Bronchial epithelial cell (primary cell): Measurements from ENCODE around the gene BLZF1. TPM values are rescaled to one million over a fixed set of nuclear protein-coding genes. Genes with fewer than 3 reads are reported as not detected.

Experiments used
- DNase-seq: peaks from one replicate; pipeline ENCODE4 v3.0.0-alpha.2; 2010; ENCODE audit warnings: low read depth
- FAIRE-seq: peaks from 2 replicates; lab custom pipeline; 2011; peaks lifted over from hg19 to GRCh38; lab: Jason Lieb, UNC
- H3K27me3 ChIP-seq: 2 replicates; pipeline ENCODE4 v1.5.1; 2011; ENCODE audit warnings: low read length; ENCODE audit not compliant: control insufficient read depth, insufficient read depth
- H3K36me3 ChIP-seq: 2 replicates; pipeline ENCODE4 v1.5.1; 2011; ENCODE audit warnings: low read length; ENCODE audit not compliant: control insufficient read depth, insufficient read depth
- H3K4me3 ChIP-seq: 2 replicates; pipeline ENCODE4 v1.5.1; 2011; ENCODE audit warnings: mild to moderate bottlenecking, low read depth, low read length, control low read depth
- CTCF ChIP-seq: IDR thresholded peaks from 2 replicates; pipeline ENCODE4 v1.5.1; 2011; ENCODE audit warnings: mild to moderate bottlenecking, moderate library complexity, low read length, control low read depth, inconsistent platforms; ENCODE audit not compliant: insufficient read depth, severe bottlenecking
- total RNA-seq: library from RNA; depleted of rRNA; stranded (reverse); fragments of >200 nt; gene quantifications from 2 replicates; pipeline ENCODE4 v1.2.1, GENCODE V29; 2014

The BLZF1 gene
- total RNA-seq, 1 donor from 2014 or later = 23.4 TPM

GRCh38 chr1:169421309-169421708 lies 53.3 kb downstream of the BLZF1 start:
- FAIRE-seq (no peak), DNase-seq (no peak)
- Histone ChIP-seq H3K36me3 (no peaks in the 10 kb centered on the region), H3K27me3 (no peaks in the 10 kb centered on the region), H3K4me3 (no peak overlapping the region)
- TF ChIP-seq CTCF = no peak

GRCh38 chr1:169426174-169426705 lies 58.2 kb downstream of the BLZF1 start:
- TF ChIP-seq CTCF = no peak

GRCh38 chr1:169427081-169427641 lies 59.2 kb downstream of the BLZF1 start, which contains the start of gene CCDC181:
Gene CCDC181, minus strand, starts transcription at chr1:169427474. Its CDS starts 2,547 bp downstream, at chr1:169424927.
- H3K36me3 ChIP-seq = no peaks in the 10 kb centered on the region
- TF ChIP-seq CTCF = no peak
- peak within 1 kb of the TSS; percentile 11 for H3K4me3 ChIP-seq
- H3K27me3 ChIP-seq = peaks cover 4% of the 10 kb centered on the region
- no peak for FAIRE-seq
- DNase-seq = peak; percentile 7

More at GRCh38 chr1:169426174-169426705, 58.2 kb downstream of the BLZF1 start:
- H3K4me3 ChIP-seq = no peak overlapping the region
- peaks cover 4% of the 10 kb centered on the region for H3K27me3 ChIP-seq
- H3K36me3 ChIP-seq = no peaks in the 10 kb centered on the region
- FAIRE-seq (no peak), DNase-seq (peak; percentile 28)

Other genes with a start within 250 kb of the BLZF1 start
- 7.7 and 11.6 TPM in 2 replicates for gene NME7, start 398 bp upstream of the BLZF1 start, total RNA-seq
- 0.26 TPM in 1 of 2 replicates, not detected in the other for gene CCDC181, start 59.3 kb downstream of the BLZF1 start, total RNA-seq
- 11.9 and 16.8 TPM in 2 replicates for gene SLC19A2, start 117.7 kb downstream of the BLZF1 start, total RNA-seq
- gene F5, start 218.3 kb downstream of the BLZF1 start, total RNA-seq = not detected in 2 replicates